HL-60 (cell line): ENCODE measurements around the gene MACROD1.

Source experiments
- CTCF ChIP-seq: IDR thresholded peaks from one replicate; pipeline ENCODE4 v1.5.1; 2011; ENCODE audit warnings: low read length, control low read depth, inconsistent platforms; ENCODE audit not compliant: insufficient read depth
- POLR2AphosphoS5 ChIP-seq: IDR thresholded peaks from 2 replicates; pipeline ENCODE4 v1.6.1; 2012; ENCODE audit warnings: low read depth
- REST ChIP-seq: IDR thresholded peaks from 2 replicates; pipeline ENCODE4 v1.6.1; 2012; ENCODE audit warnings: low read depth; ENCODE audit not compliant: insufficient replicate concordance

- no peak for TF ChIP-seq CTCF
- TF ChIP-seq REST = no peak
- no peak for TF ChIP-seq POLR2AphosphoS5
Observed at GRCh38 chr11:64126796-64127195, 39.1 kb downstream of the MACROD1 start.
